Panc1 (cell line): ENCODE measurements around the gene NDUFAF3. TPM values are rescaled to one million over a fixed set of nuclear protein-coding genes. Genes with fewer than 3 reads are reported as not detected.

ENCODE experiments used
- ATAC-seq: fragments of 200-7000 bp; cut with Tn5 transposase; 2 replicates; pipeline ENCODE4 v1.9.1; 2020; ENCODE audit warnings: mild to moderate bottlenecking, moderate library complexity
- BruUV-seq: library from RNA; stranded (reverse); fragments of 400-500 nt; replicated peaks from 2 replicates; lab custom pipeline; 2021; lab: Mats Ljungman, UMichigan
- CTCF ChIA-PET: fragments of 300-600 bp; sonication (Branson Sonifier 250); formaldehyde crosslinking; loops from one replicate; lab custom pipeline; 2022; ENCODE audit warnings: antibody characterized with exemption; lab: Charles Lee
- POLR2A ChIA-PET: fragments of 300-600 bp; sonication (Branson Sonifier 250); formaldehyde crosslinking; loops from one replicate; lab custom pipeline; 2022; ENCODE audit warnings: antibody characterized with exemption; lab: Charles Lee
- DNase-seq: peaks from one replicate; pipeline ENCODE4 v3.0.0-alpha.2; 2010; ENCODE audit warnings: low read depth, low spot score
- H3K27ac ChIP-seq: 2 replicates; pipeline ENCODE4 v1.5.1; 2011; ENCODE audit warnings: mild to moderate bottlenecking, low read length, inconsistent platforms
- H3K27me3 ChIP-seq: fragments of 200-500 bp; sonication (Bioruptor generic); 2 replicates; pipeline ENCODE4 v1.6.0; 2014; ENCODE audit warnings: low read length, inconsistent platforms; ENCODE audit not compliant: control insufficient read depth, insufficient read depth
- H3K36me3 ChIP-seq: fragments of 200-500 bp; sonication (Bioruptor generic); 2 replicates; pipeline ENCODE4 v1.5.1; 2014; ENCODE audit warnings: inconsistent platforms, mild to moderate bottlenecking, low read length, moderate library complexity; ENCODE audit not compliant: control insufficient read depth, insufficient read depth
- H3K4me1 ChIP-seq: 2 replicates; pipeline ENCODE4 v1.5.1; 2011; ENCODE audit warnings: inconsistent platforms, mild to moderate bottlenecking, low read length, moderate library complexity; ENCODE audit not compliant: control insufficient read depth, insufficient read depth
- H3K4me3 ChIP-seq, 2 experiments: 2 replicates each; pipeline ENCODE4 v1.5.1; 2011 to 2012; ENCODE audit warnings: low read depth in 2 of 2, low read length in 2 of 2, mild to moderate bottlenecking in 2 of 2, inconsistent platforms in 1 of 2, moderate library complexity in 1 of 2
- H3K9me3 ChIP-seq: fragments of 200-500 bp; sonication (Bioruptor generic); 2 replicates; pipeline ENCODE4 v1.5.1; 2014; ENCODE audit warnings: low read depth, mild to moderate bottlenecking, inconsistent platforms, low read length, moderate library complexity; ENCODE audit not compliant: control insufficient read depth, insufficient read depth
- CTCF ChIP-seq: fragments of 450-650 bp; IDR thresholded peaks from 2 replicates; pipeline ENCODE4 v1.5.1; 2017; ENCODE audit warnings: mild to moderate bottlenecking
- POLR2AphosphoS5 ChIP-seq: IDR thresholded peaks from 2 replicates; pipeline ENCODE4 v1.6.1; 2012; ENCODE audit warnings: mild to moderate bottlenecking, low read depth, low read length, moderate library complexity
- REST ChIP-seq, 2 experiments: IDR thresholded peaks; 2 replicates each; pipeline ENCODE4 v1.6.1; 2011 to 2012; ENCODE audit warnings: low read depth in 2 of 2, control low read depth in 1 of 2, low read length in 1 of 2, mild to moderate bottlenecking in 1 of 2, moderate library complexity in 1 of 2; ENCODE audit not compliant: insufficient read depth in 1 of 2
- SIN3A ChIP-seq: IDR thresholded peaks from 2 replicates; pipeline ENCODE4 v1.6.1; 2012; ENCODE audit warnings: low read depth, mild to moderate bottlenecking, low read length, moderate library complexity, borderline replicate concordance; ENCODE audit not compliant: insufficient read depth
- TCF7L2 ChIP-seq: IDR thresholded peaks from 2 replicates; pipeline ENCODE4 v1.6.1; 2011; ENCODE audit warnings: mild to moderate bottlenecking, low read depth, low read length, inconsistent platforms
- in situ Hi-C: cut with HindIII; loops from 2 replicates; pipeline ENCODE4 v1.10.0; 2016; ENCODE audit warnings: low sequenced_read_pairs, low pct_unique_long_range_greater_than_20kb
- intact Hi-C: fragments of 100-400 bp; cut with micrococcal nuclease; formaldehyde crosslinking; loops from one replicate; pipeline ENCODE4 v1.10.0; 2022; ENCODE audit not compliant: unreplicated experiment
- total RNA-seq: library from RNA; stranded (reverse); gene quantifications from one replicate; pipeline ENCODE4 v1.2.1, GENCODE V29; 2021; ENCODE audit not compliant: unreplicated experiment

NDUFAF3 gene
- total RNA-seq, 1 experiment from 2014 or later: 101 TPM

GRCh38 chr3:49034650-49035049, 12.7 kb downstream of the NDUFAF3 start:
- DNase-seq (no peak), ATAC-seq (no peak)
- Histone ChIP-seq H3K36me3 (peaks cover 16% of the 10 kb centered on the region), H3K4me1 (no peaks in the 10 kb centered on the region), H3K4me3 (no peak overlapping the region), H3K27ac (no peak overlapping the region), H3K9me3 (no peaks in the 10 kb centered on the region), H3K27me3 (no peaks in the 10 kb centered on the region)
- no TSS peak for BruUV-seq
- ChIA-PET CTCF (no interaction called here), POLR2A (interaction anchor here (0.6 kb wide), 1 partner anchor 1304 kb away, joined by 6 read pairs; no protein-coding TSS in a partner anchor)
- in situ Hi-C loops (no loop called here), intact Hi-C loops (no loop called here)
- TF ChIP-seq POLR2AphosphoS5 (no peak), TCF7L2 (no peak), CTCF (no peak), REST (IDR thresholded peaks at IDR 0.05; ENCODE audit: insufficient read depth in 1 of 2, low read depth in 2 of 2, low read length in 1 of 2) (no peak), SIN3A (no peak)

GRCh38 chr3:49035281-49035680, 13.4 kb downstream of the NDUFAF3 start:
- ATAC-seq: no peak
- ChIA-PET CTCF (no interaction called here), POLR2A (no interaction called here)
- Histone ChIP-seq H3K27me3 (no peaks in the 10 kb centered on the region), H3K4me1 (no peaks in the 10 kb centered on the region), H3K9me3 (no peaks in the 10 kb centered on the region), H3K4me3 (no peak overlapping the region), H3K36me3 (peaks cover 16% of the 10 kb centered on the region; the same call in 1 of the 2 replicates), H3K27ac (no peak overlapping the region)
- TF ChIP-seq REST (IDR thresholded peaks at IDR 0.05; ENCODE audit: insufficient read depth in 1 of 2, low read depth in 2 of 2, low read length in 1 of 2) (no peak), TCF7L2 (no peak), SIN3A (no peak), POLR2AphosphoS5 (no peak), CTCF (no peak)
- intact Hi-C loops (no loop called here), in situ Hi-C loops (no loop called here)
- no TSS peak for BruUV-seq
- DNase-seq: no peak
